DMS53 treated with DMSO at 0.1 percent for 48 hours (cell line): Measurements from ENCODE around the gene PAPPA.

Experiments
- DNase-seq: peaks from one replicate; lab custom pipeline; 2025; ENCODE audit not compliant: unreplicated experiment; lab: John Stamatoyannopoulos, UW

PAPPA gene

GRCh38 chr9:116151199-116151598, 2.4 kb upstream of the PAPPA start:
- no peak for DNase-seq

GRCh38 chr9:116151966-116152381, 1.6 kb upstream of the PAPPA start:
- DNase-seq = no peak

GRCh38 chr9:116152390-116152789, 1.2 kb upstream of the PAPPA start:
- DNase-seq = peak; percentile 21

- no peak for DNase-seq
These were observed 438 bp upstream of the PAPPA start for GRCh38 chr9:116152941-116153764.

GRCh38 chr9:116154334-116154975, 864 bp downstream of the PAPPA start:
- no peak for DNase-seq

- DNase-seq = no peak
These were observed 1.5 kb downstream of the PAPPA start for GRCh38 chr9:116154976-116155697.

GRCh38 chr9:116155698-116156039, 2.1 kb downstream of the PAPPA start:
- no peak for DNase-seq

- DNase-seq = no peak
These were observed 3.2 kb downstream of the PAPPA start for GRCh38 chr9:116156621-116157314.

- no peak for DNase-seq
These were observed 4.0 kb downstream of the PAPPA start for GRCh38 chr9:116157436-116158138.

GRCh38 chr9:116160676-116161571, 7.3 kb downstream of the PAPPA start:
- no peak for DNase-seq

- DNase-seq = no peak
These were observed 8.7 kb downstream of the PAPPA start for GRCh38 chr9:116162241-116162781.

- DNase-seq = no peak
These were observed 9.9 kb downstream of the PAPPA start for GRCh38 chr9:116163293-116164055.

- no peak for DNase-seq
These were observed 12.3 kb downstream of the PAPPA start for GRCh38 chr9:116165912-116166311.

- no peak for DNase-seq
These were observed 13.1 kb downstream of the PAPPA start for GRCh38 chr9:116166713-116167112.

- DNase-seq = no peak
These were observed 14.6 kb downstream of the PAPPA start for GRCh38 chr9:116168231-116168630.

- no peak for DNase-seq
These were observed 18.6 kb downstream of the PAPPA start for GRCh38 chr9:116172216-116172615.

- DNase-seq = peak; percentile 49
These were observed 20.8 kb downstream of the PAPPA start for GRCh38 chr9:116174347-116174746.

GRCh38 chr9:116175614-116176013, 22.0 kb downstream of the PAPPA start:
- peak; percentile 66 for DNase-seq
